A673 (cell line): ENCODE measurements around the gene ADGRL4. TPM values are rescaled to one million over a fixed set of nuclear protein-coding genes. Genes with fewer than 3 reads are reported as not detected.
"Not testable (repeated sequence)": the region's sequence is repeated elsewhere in the genome, so short reads cannot be mapped to it uniquely, and the experiment has no call there.

Experiments used
- BruUV-seq: library from RNA; stranded (reverse); fragments of 400-500 nt; replicated peaks from 2 replicates; lab custom pipeline; 2021; lab: Mats Ljungman, UMichigan
- CTCF ChIA-PET: fragments of 300-600 bp; sonication (Branson Sonifier 250); formaldehyde crosslinking; loops from one replicate; lab custom pipeline; 2022; ENCODE audit warnings: antibody characterized with exemption; lab: Charles Lee
- POLR2A ChIA-PET: fragments of 300-600 bp; sonication (Branson Sonifier 250); formaldehyde crosslinking; loops from one replicate; lab custom pipeline; 2022; ENCODE audit warnings: antibody characterized with exemption; ENCODE audit not compliant: low non-redundant PET; lab: Charles Lee
- DNase-seq: peaks from one replicate; pipeline ENCODE4 v3.0.0-alpha.2; 2015; ENCODE audit warnings: low spot score
- H3K27ac ChIP-seq: fragments of 200-600 bp; sonication (generic); 2 replicates; pipeline ENCODE4 v1.5.1; 2016; ENCODE audit warnings: mixed run types, low read depth, mild to moderate bottlenecking, mixed read lengths, antibody characterized with exemption, low read length; ENCODE audit not compliant: poor library complexity, severe bottlenecking
- H3K27me3 ChIP-seq: fragments of 200-600 bp; sonication (generic); replicated peaks from 2 replicates; pipeline ENCODE4 v1.6.1; 2017; ENCODE audit warnings: mixed run types, low read depth, mild to moderate bottlenecking, mixed read lengths, antibody characterized with exemption, low read length; ENCODE audit not compliant: insufficient read depth, poor library complexity
- H3K36me3 ChIP-seq: fragments of 200-600 bp; sonication (generic); 2 replicates; pipeline ENCODE4 v1.6.1; 2016; ENCODE audit warnings: mixed run types, mild to moderate bottlenecking, mixed read lengths, antibody characterized with exemption, low read length; ENCODE audit not compliant: insufficient read depth, poor library complexity, severe bottlenecking
- H3K4me1 ChIP-seq: fragments of 200-600 bp; sonication (generic); 2 replicates; pipeline ENCODE4 v1.6.1; 2017; ENCODE audit warnings: mixed run types, mild to moderate bottlenecking, mixed read lengths, antibody characterized with exemption, low read length; ENCODE audit not compliant: insufficient read depth, poor library complexity, severe bottlenecking
- H3K4me3 ChIP-seq: fragments of 200-600 bp; sonication (generic); 2 replicates; pipeline ENCODE4 v1.5.1; 2016; ENCODE audit warnings: low read depth, mixed run types, mild to moderate bottlenecking, mixed read lengths, low read length; ENCODE audit not compliant: poor library complexity, severe bottlenecking
- H3K9me3 ChIP-seq: fragments of 200-600 bp; sonication (generic); 2 replicates; pipeline ENCODE4 v1.6.1; 2016; ENCODE audit warnings: mixed run types, low read depth, mild to moderate bottlenecking, mixed read lengths, antibody characterized with exemption, low read length; ENCODE audit not compliant: poor library complexity, severe bottlenecking
- EZH2 ChIP-seq: fragments of 200-600 bp; sonication (generic); IDR thresholded peaks from 2 replicates; pipeline ENCODE4 v1.6.1; 2017; ENCODE audit warnings: borderline replicate concordance, low read depth, mild to moderate bottlenecking, mixed read lengths, antibody characterized with exemption, low read length; ENCODE audit not compliant: poor library complexity, severe bottlenecking
- intact Hi-C: fragments of 100-400 bp; cut with micrococcal nuclease; formaldehyde crosslinking; loops from one replicate; pipeline ENCODE4 v1.10.0; 2022; ENCODE audit not compliant: unreplicated experiment
- total RNA-seq: library from RNA; stranded (reverse); gene quantifications from 2 replicates; pipeline ENCODE4 v1.2.3, GENCODE V29; 2021
- TF ChIP-seq, protein P1 (sequence below): fragments of 300-800, 200-600 bp; sonication (generic); conservative IDR thresholded peaks from 2 replicates; pipeline ENCODE4 v1.5.1; 2017; ENCODE audit warnings: low read depth, mild to moderate bottlenecking, antibody characterized with exemption, low read length, moderate library complexity, mixed read lengths

The ADGRL4 gene
- total RNA-seq, 1 experiment from 2014 or later = not detected

DNA sequence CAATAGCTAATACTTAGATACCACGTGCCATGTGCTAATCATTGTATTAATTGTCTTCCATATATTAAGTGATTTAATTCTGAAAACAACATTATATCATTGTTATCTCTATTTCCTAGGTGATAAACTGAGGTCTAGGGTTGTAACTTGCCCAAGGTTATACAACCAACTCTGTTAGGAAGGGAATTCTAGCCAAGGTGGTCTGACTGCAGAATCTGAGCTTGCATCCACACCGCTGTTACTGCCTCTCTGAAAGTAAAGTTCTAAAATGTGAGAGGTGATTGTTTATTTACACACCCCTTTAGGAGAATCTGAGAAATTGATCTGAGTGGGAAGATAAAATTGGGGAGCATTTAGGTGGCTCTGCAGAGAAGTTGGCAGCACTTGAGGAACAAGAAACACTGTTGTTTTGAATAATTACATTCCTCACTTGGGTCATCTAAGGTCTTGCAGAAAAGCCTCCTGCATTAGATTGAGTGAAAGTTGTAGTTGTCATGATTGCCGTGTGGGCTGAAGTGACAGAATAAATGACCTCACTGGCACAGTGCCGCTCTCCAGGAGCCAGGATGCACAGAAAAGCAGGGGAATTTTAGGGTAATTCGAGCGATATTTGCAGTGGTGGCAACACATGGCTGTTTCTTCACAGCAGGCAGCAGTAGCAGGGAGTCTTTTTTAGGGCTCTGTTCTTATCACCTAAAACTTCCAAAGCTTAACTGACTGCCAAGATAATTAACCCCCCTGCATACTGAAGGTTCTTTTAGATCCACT is 121.7 kb downstream of the ADGRL4 start:
- BruUV-seq = no TSS peak
- POLR2A ChIA-PET = no interaction called here

DNA sequence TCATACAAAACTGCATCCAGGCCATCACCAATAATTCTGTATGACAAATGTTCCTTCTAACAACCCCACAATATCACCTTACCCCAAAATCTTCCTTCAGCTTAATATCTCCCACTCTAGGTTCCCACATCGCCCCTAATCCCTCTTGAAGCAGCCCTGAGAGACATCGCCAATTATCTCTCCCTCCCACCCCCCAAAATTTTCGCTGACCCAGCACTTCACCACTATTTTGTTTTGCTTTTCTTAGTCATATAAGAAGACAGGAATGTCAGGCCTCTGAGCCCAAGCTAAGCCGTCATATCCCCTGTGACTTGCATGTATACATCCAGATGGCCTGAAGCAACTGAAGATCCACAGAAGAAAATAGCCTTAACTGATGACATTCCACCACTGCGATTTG is 126.3 kb downstream of the ADGRL4 start:
- CTCF ChIA-PET = no interaction called here
- DNase-seq = no peak
- POLR2A ChIA-PET = no interaction called here
- no peak for TF ChIP-seq EZH2
- TF ChIP-seq, protein P1, sequence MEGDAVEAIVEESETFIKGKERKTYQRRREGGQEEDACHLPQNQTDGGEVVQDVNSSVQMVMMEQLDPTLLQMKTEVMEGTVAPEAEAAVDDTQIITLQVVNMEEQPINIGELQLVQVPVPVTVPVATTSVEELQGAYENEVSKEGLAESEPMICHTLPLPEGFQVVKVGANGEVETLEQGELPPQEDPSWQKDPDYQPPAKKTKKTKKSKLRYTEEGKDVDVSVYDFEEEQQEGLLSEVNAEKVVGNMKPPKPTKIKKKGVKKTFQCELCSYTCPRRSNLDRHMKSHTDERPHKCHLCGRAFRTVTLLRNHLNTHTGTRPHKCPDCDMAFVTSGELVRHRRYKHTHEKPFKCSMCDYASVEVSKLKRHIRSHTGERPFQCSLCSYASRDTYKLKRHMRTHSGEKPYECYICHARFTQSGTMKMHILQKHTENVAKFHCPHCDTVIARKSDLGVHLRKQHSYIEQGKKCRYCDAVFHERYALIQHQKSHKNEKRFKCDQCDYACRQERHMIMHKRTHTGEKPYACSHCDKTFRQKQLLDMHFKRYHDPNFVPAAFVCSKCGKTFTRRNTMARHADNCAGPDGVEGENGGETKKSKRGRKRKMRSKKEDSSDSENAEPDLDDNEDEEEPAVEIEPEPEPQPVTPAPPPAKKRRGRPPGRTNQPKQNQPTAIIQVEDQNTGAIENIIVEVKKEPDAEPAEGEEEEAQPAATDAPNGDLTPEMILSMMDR = no peak
- H3K36me3 ChIP-seq = no peaks in the 10 kb centered on the region
- no peaks in the 10 kb centered on the region for H3K27me3 ChIP-seq
- no peak overlapping the region for H3K4me3 ChIP-seq
- no peaks in the 10 kb centered on the region for H3K9me3 ChIP-seq
- H3K27ac ChIP-seq = no peak overlapping the region
- no TSS peak for BruUV-seq
- intact Hi-C loops = no loop called here
- peaks cover 11% of the 10 kb centered on the region for H3K4me1 ChIP-seq

More for the DNA sequence above, 121.7 kb downstream of the ADGRL4 start:
- Histone ChIP-seq H3K4me1 (peaks cover 15% of the 10 kb centered on the region), H3K9me3 (no peaks in the 10 kb centered on the region), H3K36me3 (no peaks in the 10 kb centered on the region), H3K27me3 (no peaks in the 10 kb centered on the region), H3K4me3 (no peak overlapping the region), H3K27ac (no peak overlapping the region)
- peak; percentile 69 for DNase-seq
- CTCF ChIA-PET = no interaction called here
- intact Hi-C loops = no loop called here
- TF ChIP-seq EZH2 = no peak
- TF ChIP-seq, protein P1 = no peak

DNA sequence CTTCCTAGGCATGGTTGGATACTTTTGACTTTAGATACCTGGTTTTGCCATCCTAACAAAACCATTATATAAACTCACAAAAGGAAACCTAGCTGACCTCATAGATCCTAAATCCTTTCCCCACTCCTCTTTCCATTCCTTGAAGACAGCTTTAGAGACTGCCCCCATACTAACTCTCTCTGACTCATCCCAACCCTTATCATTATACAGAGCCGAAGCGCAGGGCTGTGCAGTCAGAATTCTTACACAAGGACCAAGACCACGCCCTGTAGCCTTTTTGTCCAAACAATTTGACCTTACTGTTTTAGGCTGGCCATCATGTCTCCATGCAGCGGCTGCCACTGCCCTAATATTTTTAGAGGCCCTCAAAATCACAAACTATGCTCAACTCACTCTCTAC is 130.5 kb downstream of the ADGRL4 start:
- H3K36me3 ChIP-seq, H3K4me1 ChIP-seq, H3K27me3 ChIP-seq, H3K4me3 ChIP-seq, H3K9me3 ChIP-seq, DNase-seq, CTCF ChIA-PET, intact Hi-C loops, POLR2A ChIA-PET, H3K27ac ChIP-seq, BruUV-seq: not testable (repeated sequence)

DNA sequence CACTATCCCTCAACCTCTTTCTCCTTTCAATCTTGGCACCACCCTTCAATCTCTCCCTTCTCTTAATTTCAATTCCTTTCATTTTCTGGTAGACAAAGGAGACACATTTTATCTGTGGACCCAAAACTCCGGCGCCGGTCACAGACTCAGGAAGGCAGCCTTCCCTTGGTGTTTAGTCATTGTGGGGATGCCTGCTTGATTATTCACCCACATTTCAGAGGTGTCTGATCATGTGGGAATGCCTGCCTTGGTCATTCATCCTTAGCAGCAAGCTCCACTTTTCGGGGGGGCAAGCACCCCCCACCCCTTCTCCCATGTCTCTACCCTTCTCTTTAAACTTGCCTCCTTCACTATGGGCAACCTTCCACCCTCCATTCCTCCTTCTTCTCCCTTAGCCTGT is 133.7 kb downstream of the ADGRL4 start:
- H3K4me3 ChIP-seq, POLR2A ChIA-PET: not testable (repeated sequence)

More for the DNA sequence above, 133.7 kb downstream of the ADGRL4 start:
- BruUV-seq, CTCF ChIA-PET, H3K9me3 ChIP-seq, H3K36me3 ChIP-seq, DNase-seq, H3K4me1 ChIP-seq, intact Hi-C loops, H3K27ac ChIP-seq, H3K27me3 ChIP-seq: not testable (repeated sequence)
